OCI-LY1 (cell line): ENCODE data around the gene ATP1A3.

Experiments used
- CTCF ChIP-seq: fragments of 200-600 bp; sonication (generic), shearing (Covaris generic); IDR thresholded peaks from 2 replicates; pipeline ENCODE4 v1.5.1; 2017; ENCODE audit warnings: mild to moderate bottlenecking, antibody characterized with exemption, low read length, moderate library complexity, mixed read lengths
- EZH2 ChIP-seq: fragments of 200-600 bp; sonication (generic), shearing (Covaris generic); IDR thresholded peaks from 2 replicates; pipeline ENCODE4 v1.8.0; 2017; ENCODE audit warnings: borderline replicate concordance, mixed run types, mild to moderate bottlenecking, antibody characterized with exemption, low read length, moderate library complexity, mixed read lengths

- no peak for TF ChIP-seq CTCF
- no peak for TF ChIP-seq EZH2
These were observed 24.6 kb upstream of the ATP1A3 start for GRCh38 chr19:42018503-42019193.
